Measurements from ENCODE around the gene NTRK3.

DNA sequence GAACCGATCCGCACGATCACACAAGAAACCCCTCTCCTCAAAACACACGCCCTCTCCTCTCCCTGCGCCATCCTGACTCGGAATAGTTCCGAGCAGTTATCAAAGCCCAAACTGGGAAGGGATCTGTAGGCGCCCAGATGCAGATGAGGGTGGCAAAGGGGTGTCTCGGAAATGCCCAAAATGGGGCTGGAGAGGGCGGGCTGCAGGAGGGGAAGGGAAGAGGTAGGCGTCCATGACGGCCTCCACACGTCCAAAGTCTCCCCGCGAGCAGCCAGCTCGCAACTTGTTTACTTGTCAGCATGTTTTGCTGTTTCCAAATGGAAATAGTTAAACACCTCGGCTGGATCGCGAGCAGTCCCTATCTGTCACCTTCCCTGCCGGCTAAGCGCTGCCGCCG is 1.5 kb downstream of the NTRK3 start:
- TF ChIP-seq, protein P1, sequence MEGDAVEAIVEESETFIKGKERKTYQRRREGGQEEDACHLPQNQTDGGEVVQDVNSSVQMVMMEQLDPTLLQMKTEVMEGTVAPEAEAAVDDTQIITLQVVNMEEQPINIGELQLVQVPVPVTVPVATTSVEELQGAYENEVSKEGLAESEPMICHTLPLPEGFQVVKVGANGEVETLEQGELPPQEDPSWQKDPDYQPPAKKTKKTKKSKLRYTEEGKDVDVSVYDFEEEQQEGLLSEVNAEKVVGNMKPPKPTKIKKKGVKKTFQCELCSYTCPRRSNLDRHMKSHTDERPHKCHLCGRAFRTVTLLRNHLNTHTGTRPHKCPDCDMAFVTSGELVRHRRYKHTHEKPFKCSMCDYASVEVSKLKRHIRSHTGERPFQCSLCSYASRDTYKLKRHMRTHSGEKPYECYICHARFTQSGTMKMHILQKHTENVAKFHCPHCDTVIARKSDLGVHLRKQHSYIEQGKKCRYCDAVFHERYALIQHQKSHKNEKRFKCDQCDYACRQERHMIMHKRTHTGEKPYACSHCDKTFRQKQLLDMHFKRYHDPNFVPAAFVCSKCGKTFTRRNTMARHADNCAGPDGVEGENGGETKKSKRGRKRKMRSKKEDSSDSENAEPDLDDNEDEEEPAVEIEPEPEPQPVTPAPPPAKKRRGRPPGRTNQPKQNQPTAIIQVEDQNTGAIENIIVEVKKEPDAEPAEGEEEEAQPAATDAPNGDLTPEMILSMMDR (conservative IDR thresholded peaks at IDR 0.05; ENCODE audit: low read length): no peak
- no peak for TF ChIP-seq EZH2phosphoT487 (IDR thresholded peaks at IDR 0.05; ENCODE audit: borderline replicate concordance)

All from Loucy (cell line).